Measurements from ENCODE around the gene DEGS2. TPM values are rescaled to one million over a fixed set of nuclear protein-coding genes. Genes with fewer than 3 reads are reported as not detected.

DEGS2 gene
- total RNA-seq, 1 donor from 2014 or later = 0.53 TPM

- no peak overlapping the region for H3K4me3 ChIP-seq (ENCODE audit: low read depth, low read length)
- H3K36me3 ChIP-seq (ENCODE audit: control insufficient read depth, insufficient read depth, low read length) = peaks cover 3% of the 10 kb centered on the region
- FAIRE-seq (no peak), DNase-seq (ENCODE audit: low read depth) (no peak)
- H3K27me3 ChIP-seq (ENCODE audit: control insufficient read depth, insufficient read depth, low read length) = no peaks in the 10 kb centered on the region
- no peak for TF ChIP-seq CTCF (IDR thresholded peaks at IDR 0.05; ENCODE audit: insufficient read depth, low read length, severe bottlenecking)
These were observed 30.8 kb downstream of the DEGS2 start for GRCh38 chr14:100128688-100129087.

GRCh38 chr14:100127853-100128455 is 31.5 kb downstream of the DEGS2 start:
- no peak for FAIRE-seq
- H3K27me3 ChIP-seq (ENCODE audit: control insufficient read depth, insufficient read depth, low read length) = no peaks in the 10 kb centered on the region
- peaks cover 1% of the 10 kb centered on the region for H3K36me3 ChIP-seq (ENCODE audit: control insufficient read depth, insufficient read depth, low read length)
- no peak for TF ChIP-seq CTCF (IDR thresholded peaks at IDR 0.05; ENCODE audit: insufficient read depth, low read length, severe bottlenecking)
- DNase-seq (ENCODE audit: low read depth) = no peak
- H3K4me3 ChIP-seq (ENCODE audit: low read depth, low read length) = no peak overlapping the region

GRCh38 chr14:100126401-100126800 is 33.0 kb downstream of the DEGS2 start:
- H3K36me3 ChIP-seq (ENCODE audit: control insufficient read depth, insufficient read depth, low read length) = peaks cover 1% of the 10 kb centered on the region
- no peak for FAIRE-seq
- TF ChIP-seq CTCF (IDR thresholded peaks at IDR 0.05; ENCODE audit: insufficient read depth, low read length, severe bottlenecking) = no peak
- no peak for DNase-seq (ENCODE audit: low read depth)
- H3K4me3 ChIP-seq (ENCODE audit: low read depth, low read length) = no peak overlapping the region
- no peaks in the 10 kb centered on the region for H3K27me3 ChIP-seq (ENCODE audit: control insufficient read depth, insufficient read depth, low read length)

- no peak for FAIRE-seq
- no peak for TF ChIP-seq CTCF (IDR thresholded peaks at IDR 0.05; ENCODE audit: insufficient read depth, low read length, severe bottlenecking)
- DNase-seq (ENCODE audit: low read depth) = no peak
- no peak overlapping the region for H3K4me3 ChIP-seq (ENCODE audit: low read depth, low read length)
- peaks cover 1% of the 10 kb centered on the region for H3K36me3 ChIP-seq (ENCODE audit: control insufficient read depth, insufficient read depth, low read length)
- no peaks in the 10 kb centered on the region for H3K27me3 ChIP-seq (ENCODE audit: control insufficient read depth, insufficient read depth, low read length)
These were observed 34.8 kb downstream of the DEGS2 start for GRCh38 chr14:100124551-100125088.

- DNase-seq (ENCODE audit: low read depth) = no peak
- no peak for FAIRE-seq
- no peaks in the 10 kb centered on the region for H3K27me3 ChIP-seq (ENCODE audit: control insufficient read depth, insufficient read depth, low read length)
- H3K36me3 ChIP-seq (ENCODE audit: control insufficient read depth, insufficient read depth, low read length) = peaks cover 1% of the 10 kb centered on the region
- no peak overlapping the region for H3K4me3 ChIP-seq (ENCODE audit: low read depth, low read length)
- no peak for TF ChIP-seq CTCF (IDR thresholded peaks at IDR 0.05; ENCODE audit: insufficient read depth, low read length, severe bottlenecking)
These were observed 35.8 kb downstream of the DEGS2 start for GRCh38 chr14:100123618-100124017.

All from bronchial epithelial cell (primary cell).